A375 (cell line): ENCODE data around the gene TBCC. TPM values are rescaled to one million over a fixed set of nuclear protein-coding genes. Genes with fewer than 3 reads are reported as not detected.

Source experiments
- total RNA-seq: library from RNA; depleted of rRNA; stranded (reverse); fragments of >200 nt; shearing (Covaris generic); gene quantifications from 2 replicates; pipeline ENCODE4 v1.2.3, GENCODE V29; 2014; rRNA removed

TBCC gene, protein sequence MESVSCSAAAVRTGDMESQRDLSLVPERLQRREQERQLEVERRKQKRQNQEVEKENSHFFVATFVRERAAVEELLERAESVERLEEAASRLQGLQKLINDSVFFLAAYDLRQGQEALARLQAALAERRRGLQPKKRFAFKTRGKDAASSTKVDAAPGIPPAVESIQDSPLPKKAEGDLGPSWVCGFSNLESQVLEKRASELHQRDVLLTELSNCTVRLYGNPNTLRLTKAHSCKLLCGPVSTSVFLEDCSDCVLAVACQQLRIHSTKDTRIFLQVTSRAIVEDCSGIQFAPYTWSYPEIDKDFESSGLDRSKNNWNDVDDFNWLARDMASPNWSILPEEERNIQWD
- 25.5 and 29.7 TPM in 2 replicates for total RNA-seq

GRCh38 chr6:42745640-42746462, at the start of gene TBCC:
TBCC (minus strand) TSS chr6:42746103; CDS start chr6:42746073, 30 bp downstream.

GRCh38 chr6:42781796-42782688, 36.1 kb upstream of the TBCC start, which contains the start of gene BICRAL:
BICRAL (plus strand) TSS chr6:42782052; CDS start chr6:42822023, 39,971 bp downstream.

GRCh38 chr6:42722497-42722896, 23.4 kb downstream of the TBCC start, which contains the start of gene PRPH2:
PRPH2 (minus strand) TSS chr6:42722597; CDS start chr6:42722334, 263 bp downstream.

Other genes with a start within 250 kb of the TBCC start
- 10.6 and 12.4 TPM in 2 replicates for gene UBR2, start 182.1 kb downstream of the TBCC start, total RNA-seq
- gene PRPH2, start 23.5 kb downstream of the TBCC start, total RNA-seq, result not detected in 2 replicates
- gene BICRAL, start 35.9 kb upstream of the TBCC start, total RNA-seq, result 3.0 TPM in 2 replicates
- gene RPL7L1, start 133.5 kb upstream of the TBCC start, total RNA-seq, result 75.3 and 93.5 TPM in 2 replicates
- gene PTCRA, start 169.9 kb upstream of the TBCC start, total RNA-seq, result not detected in 2 replicates
- 29.9 and 34.0 TPM in 2 replicates for gene CNPY3, start 183.4 kb upstream of the TBCC start, total RNA-seq
- 0.57 TPM in 1 of 2 replicates, not detected in the other for gene GNMT, start 214.7 kb upstream of the TBCC start, total RNA-seq
- gene PEX6, start 233.1 kb upstream of the TBCC start, total RNA-seq, result 18.5 and 19.2 TPM in 2 replicates
- gene PPP2R5D, start 238.5 kb upstream of the TBCC start, total RNA-seq, result 31.0 and 34.3 TPM in 2 replicates